ENCODE measurements around the gene NPHS2. TPM values are rescaled to one million over a fixed set of nuclear protein-coding genes. Genes with fewer than 3 reads are reported as not detected.

The NPHS2 gene
- total and polyA plus RNA-seq, 2 of the 4 experiments (the other 2 are of a cell fraction), result not detected

DNA sequence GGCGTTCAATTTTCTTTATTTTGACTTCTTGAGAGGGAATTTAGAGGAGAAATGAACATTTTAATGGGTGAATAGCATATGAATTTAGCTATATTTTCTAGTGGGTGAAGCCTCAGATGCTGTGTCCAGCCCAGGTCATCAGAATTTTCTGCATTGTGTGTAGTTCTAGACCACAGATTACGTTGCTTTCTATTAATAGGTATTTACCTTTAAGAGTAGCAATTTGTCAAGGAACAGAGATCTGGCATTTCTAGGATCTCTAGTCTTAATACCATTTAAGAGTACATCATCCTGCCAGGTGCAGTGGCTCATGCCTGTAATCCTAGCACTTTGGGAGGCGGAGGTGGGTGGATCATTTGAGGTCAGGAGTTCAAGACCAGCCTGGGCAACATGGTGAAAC is 36.6 kb upstream of the NPHS2 start:
- H4K8ac ChIP-seq (ENCODE audit: low read depth in 2 of 2, low read length in 2 of 2), result no peak overlapping the region
- no peak overlapping the region for H4K91ac ChIP-seq (ENCODE audit: insufficient read depth, low read depth, low read length)
- in situ Hi-C loops (cut with MboI; ENCODE audit: low sequenced_read_pairs) (no loop called here), dilution Hi-C loops (cut with HindIII; ENCODE audit: low sequenced_read_pairs, unreplicated experiment) (no loop called here), intact Hi-C loops (cut with micrococcal nuclease) (no loop called here)
- DNase-seq (no peak), ATAC-seq (ENCODE audit: low read depth) (no peak)
- H2AFZ ChIP-seq (replicated peaks; ENCODE audit: low read length, poor library complexity), result no peak overlapping the region
- BruUV-seq (replicated peaks), result no TSS peak
- H3K14ac ChIP-seq (replicated peaks; ENCODE audit: low read depth, low read length), result no peak overlapping the region
- H3K56ac ChIP-seq (ENCODE audit: extremely low read depth, insufficient read depth, low read length), result no peak overlapping the region
- no peaks in the 10 kb centered on the region for H3K4me1 ChIP-seq (ENCODE audit: control insufficient read depth, insufficient read depth, low read length)
- no peak overlapping the region for H2BK120ac ChIP-seq (ENCODE audit: low read depth, low read length)
- no peak overlapping the region for H3K23ac ChIP-seq (ENCODE audit: low read depth, low read length)
- no peaks in the 10 kb centered on the region; the same call in 1 of the 2 replicates for H3K27me3 ChIP-seq (ENCODE audit: control insufficient read depth, insufficient read depth, low read length)
- H3K18ac ChIP-seq (ENCODE audit: low read depth, low read length), result no peak overlapping the region
- TF ChIP-seq BHLHE40 (IDR thresholded peaks at IDR 0.05; ENCODE audit: low read depth, low read length), result no peak
- TF ChIP-seq, protein P1, sequence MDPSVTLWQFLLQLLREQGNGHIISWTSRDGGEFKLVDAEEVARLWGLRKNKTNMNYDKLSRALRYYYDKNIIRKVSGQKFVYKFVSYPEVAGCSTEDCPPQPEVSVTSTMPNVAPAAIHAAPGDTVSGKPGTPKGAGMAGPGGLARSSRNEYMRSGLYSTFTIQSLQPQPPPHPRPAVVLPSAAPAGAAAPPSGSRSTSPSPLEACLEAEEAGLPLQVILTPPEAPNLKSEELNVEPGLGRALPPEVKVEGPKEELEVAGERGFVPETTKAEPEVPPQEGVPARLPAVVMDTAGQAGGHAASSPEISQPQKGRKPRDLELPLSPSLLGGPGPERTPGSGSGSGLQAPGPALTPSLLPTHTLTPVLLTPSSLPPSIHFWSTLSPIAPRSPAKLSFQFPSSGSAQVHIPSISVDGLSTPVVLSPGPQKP (IDR thresholded peaks at IDR 0.05; ENCODE audit: borderline replicate concordance, low read depth, low read length), result no peak
- no peak for TF ChIP-seq FOS (IDR thresholded peaks at IDR 0.05; ENCODE audit: low read depth, low read length)
- TF ChIP-seq RAD21 (IDR thresholded peaks at IDR 0.05; ENCODE audit: low read length), result no peak
- no peak for TF ChIP-seq RCOR1 (IDR thresholded peaks at IDR 0.05; ENCODE audit: insufficient replicate concordance, low read length)
- no peak overlapping the region for H2AK5ac ChIP-seq (ENCODE audit: low read depth, low read length)
- H3K9me1 ChIP-seq (ENCODE audit: insufficient read depth, low read length), result no peaks in the 10 kb centered on the region
- no peaks in the 10 kb centered on the region for H3K79me1 ChIP-seq (ENCODE audit: low read depth in 1 of 2, low read length in 2 of 2)
- H3K4me2 ChIP-seq (ENCODE audit: low read depth, low read length), result no peak overlapping the region
- H2BK5ac ChIP-seq (ENCODE audit: low read depth, low read length, poor library complexity, severe bottlenecking), result no peak overlapping the region
- no peak overlapping the region for H3K27ac ChIP-seq (ENCODE audit: insufficient read depth, low read length)
- H3K4ac ChIP-seq (ENCODE audit: low read depth, low read length), result no peak overlapping the region
- H2AK9ac ChIP-seq (replicated peaks; ENCODE audit: low read depth, low read length, poor library complexity), result no peak overlapping the region
- H3K4me3 ChIP-seq (ENCODE audit: insufficient read depth, low read depth, low read length), result no peak overlapping the region
- H4K5ac ChIP-seq (ENCODE audit: low read depth, low read length), result no peak overlapping the region
- no peak overlapping the region for H3K9ac ChIP-seq (ENCODE audit: low read depth, low read length)
- H3K9me3 ChIP-seq (ENCODE audit: control insufficient read depth, insufficient read depth, low read length), result no peaks in the 10 kb centered on the region
- no peak overlapping the region for H2BK20ac ChIP-seq (ENCODE audit: low read depth, low read length)
- H2BK15ac ChIP-seq (ENCODE audit: low read depth, low read length), result no peak overlapping the region
- no peaks in the 10 kb centered on the region for H3K36me3 ChIP-seq (ENCODE audit: control insufficient read depth, insufficient read depth, low read length)
- ChIA-PET CTCF (no interaction called here), POLR2A (ENCODE audit: unreplicated experiment) (no interaction called here)
- WGBS, 2 experiments (ENCODE audit: extremely low coverage in 2 of 2, insufficient read length in 1 of 2), result no CpG with 5 or more reads among the region's 3 CpGs
- no peaks in the 10 kb centered on the region for H4K20me1 ChIP-seq (ENCODE audit: insufficient read depth, low read length)

Data from IMR-90 (cell line).